HepG2 (cell line): Measurements from ENCODE around the gene FUT1. TPM values are rescaled to one million over a fixed set of nuclear protein-coding genes. Genes with fewer than 3 reads are reported as not detected.
A peak's percentile ranks its signal among the peaks of the same experiment; 100 is the strongest.

Source experiments
- ATAC-seq: fragments of 200-7000 bp; cut with Tn5 transposase; 3 replicates; pipeline ENCODE4 v1.9.1; 2020; ENCODE audit warnings: mild to moderate bottlenecking, moderate library complexity
- BruUV-seq: library from RNA; stranded (reverse); fragments of 400-500 nt; replicated peaks from 2 replicates; lab custom pipeline; 2021; lab: Mats Ljungman, UMichigan
- CTCF ChIA-PET: fragments of 300-600 bp; formaldehyde crosslinking; extraction: SDS; loops from one replicate; lab custom pipeline; 2021; ENCODE audit warnings: low total read pairs, inconsistent platforms, low intra/inter-chr PET ratio; lab: Yijun Ruan, JAX
- POLR2A ChIA-PET: fragments of 350-600 bp; sonication (Branson Sonifier 250); formaldehyde crosslinking; loops from one replicate; lab custom pipeline; 2020; ENCODE audit warnings: antibody characterized with exemption, inconsistent platforms; lab: Yijun Ruan, JAX
- DNase-seq: peaks from one replicate; pipeline ENCODE4 v3.0.0-alpha.2; 2015; ENCODE audit warnings: low spot score
- FAIRE-seq: peaks from 3 replicates; lab custom pipeline; 2011; peaks lifted over from hg19 to GRCh38; lab: Jason Lieb, UNC
- H2AFZ ChIP-seq: one replicate; pipeline ENCODE4 v1.6.1; 2011; ENCODE audit warnings: low read length, inconsistent platforms
- H3K27ac ChIP-seq: fragments of 300-600 bp; 3 replicates; pipeline ENCODE4 v1.8.0; 2011; ENCODE audit warnings: mixed run types, mild to moderate bottlenecking, mixed read lengths, low read length, inconsistent platforms; ENCODE audit not compliant: insufficient read depth; ENCODE audit errors: extremely low read length
- H3K27me3 ChIP-seq, 2 experiments: fragments of 200-600 bp in 1 of 2; 2 replicates in 1 of 2; 3 replicates in 1 of 2; pipeline versions ENCODE4 v1.6.0 to v1.8.0; 2011; ENCODE audit warnings: low read length in 2 of 2, mild to moderate bottlenecking in 2 of 2, moderate library complexity in 2 of 2, inconsistent platforms in 1 of 2; ENCODE audit not compliant: insufficient read depth in 2 of 2, control insufficient read depth in 1 of 2
- H3K36me3 ChIP-seq, 2 experiments: fragments of 200-600 bp in 1 of 2; replicated peaks in 1 of 2; 2 replicates in 1 of 2; 3 replicates in 1 of 2; pipeline versions ENCODE4 v1.5.1 to v1.8.0; 2011; ENCODE audit warnings: low read length in 2 of 2, inconsistent platforms in 1 of 2; ENCODE audit not compliant: insufficient read depth in 2 of 2, control insufficient read depth in 1 of 2
- H3K4me1 ChIP-seq: 2 replicates; pipeline ENCODE4 v1.5.1; 2012; ENCODE audit warnings: low read length, inconsistent platforms; ENCODE audit not compliant: insufficient read depth
- H3K4me2 ChIP-seq: 2 replicates; pipeline ENCODE4 v1.6.0; 2011; ENCODE audit warnings: low read depth, low read length, inconsistent platforms
- H3K4me3 ChIP-seq, 3 experiments: fragments of 200-600 bp in 1 of 3; sonication (generic), shearing (Covaris generic) in 1 of 3; replicated peaks in 1 of 3; 2 replicates each; pipeline ENCODE4 v1.5.1; 2011 to 2016; ENCODE audit warnings: low read length in 3 of 3, inconsistent platforms in 2 of 3, low read depth in 2 of 3, mild to moderate bottlenecking in 2 of 3, control low read depth in 1 of 3, mixed read lengths in 1 of 3; ENCODE audit not compliant: insufficient read depth in 1 of 3
- H3K79me2 ChIP-seq: one replicate; pipeline ENCODE4 v1.6.1; 2011; ENCODE audit warnings: low read length, inconsistent platforms; ENCODE audit not compliant: insufficient read depth
- H3K9ac ChIP-seq: 2 replicates; pipeline ENCODE4 v1.6.0; 2011; ENCODE audit warnings: mild to moderate bottlenecking, low read depth, low read length, inconsistent platforms; ENCODE audit not compliant: insufficient read depth
- H3K9me3 ChIP-seq: 2 replicates; pipeline ENCODE4 v1.5.1; 2012; ENCODE audit warnings: mild to moderate bottlenecking, low read length
- H4K20me1 ChIP-seq: 2 replicates; pipeline ENCODE4 v1.6.0; 2011; ENCODE audit warnings: inconsistent platforms, mild to moderate bottlenecking, low read length, moderate library complexity; ENCODE audit not compliant: insufficient read depth
- CHD4 ChIP-seq: fragments of 200-600 bp; sonication (generic); IDR thresholded peaks from 2 replicates; pipeline ENCODE4 v1.7.0; 2017; ENCODE audit warnings: mild to moderate bottlenecking, low read length, borderline replicate concordance
- HDAC6 ChIP-seq: fragments of 200-600 bp; sonication (generic); IDR thresholded peaks from 2 replicates; pipeline ENCODE4 v1.7.0; 2017; ENCODE audit warnings: mild to moderate bottlenecking, antibody characterized with exemption, low read length, low read depth
- IKZF1 ChIP-seq: fragments of 450-650 bp; IDR thresholded peaks from 2 replicates; pipeline ENCODE4 v1.7.1; 2016
- IKZF4 ChIP-seq: sonication (generic); formaldehyde crosslinking; IDR thresholded peaks from 2 replicates; pipeline ENCODE4 v1.5.1; 2020; ENCODE audit warnings: borderline replicate concordance, mild to moderate bottlenecking, low read depth, missing genetic modification reagents; ENCODE audit errors: not compliant biosample characterization
- SIX4 ChIP-seq: sonication (generic); formaldehyde crosslinking; IDR thresholded peaks from 2 replicates; pipeline ENCODE4 v1.4.0; 2020; ENCODE audit warnings: missing genetic modification reagents
- SP140L ChIP-seq: sonication (generic); formaldehyde crosslinking; IDR thresholded peaks from 2 replicates; pipeline ENCODE4 v1.4.0; 2020; ENCODE audit warnings: missing genetic modification reagents, borderline replicate concordance
- SUZ12 ChIP-seq: fragments of 150-350 bp; IDR thresholded peaks from 2 replicates; pipeline ENCODE4 v1.6.1; 2014; ENCODE audit warnings: low read depth, low read length
- ZMYM4 ChIP-seq: sonication (generic); formaldehyde crosslinking; IDR thresholded peaks from 2 replicates; pipeline ENCODE4 v1.8.1; 2023; ENCODE audit warnings: mild to moderate bottlenecking, missing genetic modification reagents
- ZNF138 ChIP-seq: sonication (generic); formaldehyde crosslinking; IDR thresholded peaks from 2 replicates; pipeline ENCODE4 v1.5.0; 2020; ENCODE audit warnings: mild to moderate bottlenecking, low read depth, missing genetic modification reagents
- ZNF235 ChIP-seq: sonication (generic); formaldehyde crosslinking; IDR thresholded peaks from 2 replicates; pipeline ENCODE4 v1.8.1; 2023; ENCODE audit warnings: mild to moderate bottlenecking, missing genetic modification reagents, borderline replicate concordance
- ZNF343 ChIP-seq: sonication (generic); formaldehyde crosslinking; IDR thresholded peaks from 2 replicates; pipeline ENCODE4 v1.4.0; 2020; ENCODE audit warnings: mild to moderate bottlenecking, missing genetic modification reagents
- ZNF468 ChIP-seq: sonication (generic); formaldehyde crosslinking; IDR thresholded peaks from 2 replicates; pipeline ENCODE4 v1.8.0; 2022; ENCODE audit warnings: mild to moderate bottlenecking, moderate library complexity, missing genetic modification reagents
- ZNF749 ChIP-seq: sonication (generic); formaldehyde crosslinking; IDR thresholded peaks from 2 replicates; pipeline ENCODE4 v1.8.0; 2022; ENCODE audit warnings: mild to moderate bottlenecking, missing genetic modification reagents, moderate library complexity, borderline replicate concordance
- WGBS: methylation state at CpG from one replicate; pipeline ENCODE4 v1.1.6; 2017; ENCODE audit warnings: low lambda C conversion rate; 5-methylcytosine and 5-hydroxymethylcytosine counted together
- in situ Hi-C: cut with HindIII; loops from 2 replicates; pipeline ENCODE4 v1.10.0; 2017; ENCODE audit warnings: low pct_unique_long_range_greater_than_20kb; ENCODE audit not compliant: extremely low pct_ligation_motif_present
- intact Hi-C: fragments of 100-400 bp; cut with micrococcal nuclease; formaldehyde crosslinking; loops from one replicate; pipeline ENCODE4 v1.10.0; 2022; ENCODE audit not compliant: unreplicated experiment
- polyA plus RNA-seq, 8 experiments: library from polyadenylated mRNA; depleted of rRNA in 3 of 8; stranded (reverse) in 7 of 8; unstranded in 1 of 8; fragments of >200 nt; fragmentation: Illumina TruSeq in 4 of 8; extraction: Trizol in 4 of 8; gene quantifications; 2 replicates each; pipeline versions ENCODE4 v1.2.1 to v1.2.3, GENCODE V29; 2011 to 2016; ENCODE audit warnings: low read depth in 4 of 8, missing spikeins in 1 of 8, mixed read lengths in 1 of 8; ENCODE audit not compliant: insufficient read depth in 1 of 8
- total RNA-seq, 5 experiments: library from RNA; depleted of rRNA; stranded (reverse); fragments of >200 nt; fragmentation: Illumina TruSeq; extraction: Trizol; gene quantifications; 2 replicates each; pipeline ENCODE4 v1.2.3, GENCODE V29; 2016; ENCODE audit warnings: low read depth in 1 of 5
- TF ChIP-seq, protein P1 (sequence below): sonication (generic); formaldehyde crosslinking; conservative IDR thresholded peaks from 2 replicates; pipeline ENCODE4 v1.4.0; 2020; ENCODE audit warnings: mild to moderate bottlenecking, missing genetic modification reagents, moderate library complexity
- TF ChIP-seq, protein P2 (sequence below): sonication (generic); formaldehyde crosslinking; IDR thresholded peaks from 2 replicates; pipeline ENCODE4 v1.5.0; 2020; ENCODE audit warnings: mild to moderate bottlenecking, low read depth, missing genetic modification reagents, borderline replicate concordance

Gene FUT1
- total and polyA plus RNA-seq, 2 of the 13 experiments (the other 11 are each of a cell fraction or from before 2014, with no cell fraction given), result 0.07 to 1.1 TPM

DNA sequence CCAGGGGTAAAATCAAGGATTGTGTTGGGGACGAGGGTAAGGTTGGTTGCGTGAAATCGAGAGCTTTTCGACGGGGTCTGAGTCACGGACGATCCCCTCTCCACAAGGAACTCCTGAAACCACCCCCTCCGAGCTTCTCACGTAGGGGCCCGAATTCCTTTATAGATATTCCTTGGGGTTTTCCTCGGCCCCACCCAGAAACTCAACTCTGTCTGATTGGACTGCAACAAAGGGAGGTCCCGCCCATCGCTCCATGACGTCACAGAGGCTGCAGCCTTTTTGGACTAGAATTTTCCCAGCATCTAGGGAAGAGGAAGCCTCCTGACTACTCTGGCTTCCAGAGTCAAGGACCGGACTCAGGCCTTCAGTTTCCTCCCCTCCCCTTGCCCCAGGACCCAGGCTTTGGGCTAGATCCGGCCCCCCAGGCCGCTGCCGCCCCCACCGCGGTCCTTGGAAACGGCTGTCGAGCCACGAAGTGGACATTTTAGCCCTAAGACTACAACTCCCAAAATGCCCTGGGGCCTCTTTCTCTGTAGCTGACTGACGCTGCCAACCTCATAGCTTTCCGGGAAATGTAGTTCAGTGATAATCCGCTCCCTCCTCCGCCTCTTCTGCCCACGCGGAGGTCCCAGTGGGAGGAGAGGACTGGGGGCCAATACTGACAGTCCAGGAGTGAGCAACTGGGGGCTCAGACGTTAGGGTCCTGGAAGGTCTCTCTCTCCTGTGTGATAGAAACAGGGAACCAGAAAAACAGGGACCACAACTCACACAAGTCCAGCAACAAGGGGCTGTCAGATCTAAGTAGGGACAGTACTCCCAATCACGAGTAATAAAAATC lies 5.5 kb downstream of the FUT1 start, which contains the start of gene IZUMO1 (continued):
- TF ChIP-seq SUZ12, result peak; percentile 82

DNA sequence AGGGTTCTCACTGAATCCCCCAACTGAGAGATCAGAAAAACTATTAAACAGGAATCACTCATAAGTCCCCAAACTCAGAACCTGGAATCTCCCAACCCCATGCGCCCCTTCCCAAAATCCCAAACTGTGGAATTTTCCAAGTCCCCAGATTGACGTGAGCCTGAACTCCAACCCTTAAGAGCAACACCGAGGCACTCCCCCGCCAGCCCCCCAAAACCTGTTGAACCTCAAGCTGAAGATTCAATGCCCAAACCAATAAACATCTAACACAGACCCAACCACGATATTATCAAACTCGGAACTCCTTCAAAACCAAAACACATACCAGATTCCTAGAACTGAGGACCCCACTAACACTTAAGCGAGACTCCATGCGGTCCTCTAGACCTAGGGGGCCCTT lies 6.3 kb downstream of the FUT1 start:
- in situ Hi-C loops, result no loop called here
- Histone ChIP-seq H4K20me1 (no peaks in the 10 kb centered on the region), H3K9me3 (no peaks in the 10 kb centered on the region), H3K36me3 (no peaks in the 10 kb centered on the region), H3K79me2 (no peaks in the 10 kb centered on the region), H3K4me3 (no peak overlapping the region), H3K4me2 (no peak overlapping the region), H3K4me1 (peaks cover 48% of the 10 kb centered on the region), H3K27ac (no peak overlapping the region), H2AFZ (no peak overlapping the region), H3K27me3 (no peaks in the 10 kb centered on the region; a peak in 1 of 5 replicates), H3K9ac (no peak overlapping the region)
- no TSS peak for BruUV-seq
- ATAC-seq (no peak), FAIRE-seq (no peak), DNase-seq (no peak)
- POLR2A ChIA-PET, result interaction anchor here (1.4 kb wide), 1 partner anchor 14 kb away, joined by 3 read pairs; no protein-coding TSS in a partner anchor
- CTCF ChIA-PET, result no interaction called here
- 92% methylated on average over 8 of the region's 8 CpGs for WGBS
- intact Hi-C loops, result no loop called here
- TF ChIP-seq ZNF235 (CRISPR knock-in tag), result no peak
- TF ChIP-seq ZMYM4 (CRISPR knock-in tag), result no peak
- no peak for TF ChIP-seq ZNF468
- TF ChIP-seq ZNF138, result no peak
- TF ChIP-seq IKZF4 (CRISPR knock-in tag), result no peak
- TF ChIP-seq SP140L (CRISPR knock-in tag), result no peak
- TF ChIP-seq, protein P1, sequence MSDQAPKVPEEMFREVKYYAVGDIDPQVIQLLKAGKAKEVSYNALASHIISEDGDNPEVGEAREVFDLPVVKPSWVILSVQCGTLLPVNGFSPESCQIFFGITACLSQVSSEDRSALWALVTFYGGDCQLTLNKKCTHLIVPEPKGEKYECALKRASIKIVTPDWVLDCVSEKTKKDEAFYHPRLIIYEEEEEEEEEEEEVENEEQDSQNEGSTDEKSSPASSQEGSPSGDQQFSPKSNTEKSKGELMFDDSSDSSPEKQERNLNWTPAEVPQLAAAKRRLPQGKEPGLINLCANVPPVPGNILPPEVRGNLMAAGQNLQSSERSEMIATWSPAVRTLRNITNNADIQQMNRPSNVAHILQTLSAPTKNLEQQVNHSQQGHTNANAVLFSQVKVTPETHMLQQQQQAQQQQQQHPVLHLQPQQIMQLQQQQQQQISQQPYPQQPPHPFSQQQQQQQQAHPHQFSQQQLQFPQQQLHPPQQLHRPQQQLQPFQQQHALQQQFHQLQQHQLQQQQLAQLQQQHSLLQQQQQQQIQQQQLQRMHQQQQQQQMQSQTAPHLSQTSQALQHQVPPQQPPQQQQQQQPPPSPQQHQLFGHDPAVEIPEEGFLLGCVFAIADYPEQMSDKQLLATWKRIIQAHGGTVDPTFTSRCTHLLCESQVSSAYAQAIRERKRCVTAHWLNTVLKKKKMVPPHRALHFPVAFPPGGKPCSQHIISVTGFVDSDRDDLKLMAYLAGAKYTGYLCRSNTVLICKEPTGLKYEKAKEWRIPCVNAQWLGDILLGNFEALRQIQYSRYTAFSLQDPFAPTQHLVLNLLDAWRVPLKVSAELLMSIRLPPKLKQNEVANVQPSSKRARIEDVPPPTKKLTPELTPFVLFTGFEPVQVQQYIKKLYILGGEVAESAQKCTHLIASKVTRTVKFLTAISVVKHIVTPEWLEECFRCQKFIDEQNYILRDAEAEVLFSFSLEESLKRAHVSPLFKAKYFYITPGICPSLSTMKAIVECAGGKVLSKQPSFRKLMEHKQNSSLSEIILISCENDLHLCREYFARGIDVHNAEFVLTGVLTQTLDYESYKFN (CRISPR knock-in tag), result no peak
- no peak for TF ChIP-seq CHD4
- no peak for TF ChIP-seq ZNF343 (CRISPR knock-in tag)
- TF ChIP-seq HDAC6, result no peak
- no peak for TF ChIP-seq ZNF749 (CRISPR knock-in tag)
- TF ChIP-seq, protein P2, sequence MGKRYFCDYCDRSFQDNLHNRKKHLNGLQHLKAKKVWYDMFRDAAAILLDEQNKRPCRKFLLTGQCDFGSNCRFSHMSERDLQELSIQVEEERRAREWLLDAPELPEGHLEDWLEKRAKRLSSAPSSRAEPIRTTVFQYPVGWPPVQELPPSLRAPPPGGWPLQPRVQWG (CRISPR knock-in tag), result no peak
- no peak for TF ChIP-seq IKZF1
- no peak for TF ChIP-seq SIX4
